HepG2 (cell line): ENCODE results near the gene INTS7. TPM values are rescaled to one million over a fixed set of nuclear protein-coding genes. Genes with fewer than 3 reads are reported as not detected.

ENCODE experiments used
- CBX1 ChIP-seq: IDR thresholded peaks from one replicate; pipeline ENCODE4 v1.6.1; 2016; ENCODE audit warnings: antibody characterized with exemption, low read depth
- CREB1 ChIP-seq, 2 experiments: fragments of 450-650 bp in 1 of 2; IDR thresholded peaks; 2 replicates each; pipeline ENCODE4 v1.6.1; 2016 to 2017; ENCODE audit warnings: control low read depth in 1 of 2, mild to moderate bottlenecking in 1 of 2, missing compliant biosample characterization in 1 of 2, missing genetic modification characterization in 1 of 2
- DPF2 ChIP-seq: sonication (generic); formaldehyde crosslinking; IDR thresholded peaks from 2 replicates; pipeline ENCODE4 v1.4.0; 2020; ENCODE audit warnings: mild to moderate bottlenecking, low read depth, missing genetic modification reagents, borderline replicate concordance
- HMG20A ChIP-seq: IDR thresholded peaks from 2 replicates; pipeline ENCODE4 v1.6.1; 2016; ENCODE audit warnings: borderline replicate concordance
- HNF4G ChIP-seq, 2 experiments: sonication (generic) in 1 of 2; formaldehyde crosslinking in 1 of 2; IDR thresholded peaks; 2 replicates each; pipeline versions ENCODE4 v1.4.0 to v1.6.1; 2011 to 2020; ENCODE audit warnings: borderline replicate concordance in 2 of 2, low read depth in 2 of 2, mild to moderate bottlenecking in 2 of 2, low read length in 1 of 2, missing genetic modification reagents in 1 of 2, moderate library complexity in 1 of 2
- NFIC ChIP-seq: IDR thresholded peaks from 2 replicates; pipeline ENCODE4 v1.6.1; 2012; ENCODE audit warnings: mild to moderate bottlenecking, low read length, inconsistent platforms
- NR2F6 ChIP-seq, 2 experiments: IDR thresholded peaks; 2 replicates each; pipeline ENCODE4 v1.6.1; 2016; ENCODE audit warnings: antibody characterized with exemption in 1 of 2, mild to moderate bottlenecking in 1 of 2
- ONECUT2 ChIP-seq: sonication (generic); formaldehyde crosslinking; IDR thresholded peaks from 2 replicates; pipeline ENCODE4 v1.4.0; 2020; ENCODE audit warnings: missing genetic modification reagents
- PPARG ChIP-seq: conservative IDR thresholded peaks from 2 replicates; pipeline ENCODE4 v1.6.1; 2016; ENCODE audit warnings: missing biosample characterization, missing genetic modification reagents
- RARA ChIP-seq: IDR thresholded peaks from 2 replicates; pipeline ENCODE4 v1.6.1; 2016; ENCODE audit warnings: missing genetic modification reagents, missing compliant biosample characterization
- SALL1 ChIP-seq: sonication (generic); formaldehyde crosslinking; IDR thresholded peaks from 2 replicates; pipeline ENCODE4 v1.8.0; 2022; ENCODE audit warnings: mild to moderate bottlenecking, missing genetic modification reagents
- SKI ChIP-seq: fragments of 450-650 bp; IDR thresholded peaks from one replicate; pipeline ENCODE4 v1.6.1; 2018; ENCODE audit warnings: mild to moderate bottlenecking; ENCODE audit not compliant: partially characterized antibody
- SMC3 ChIP-seq: IDR thresholded peaks from 2 replicates; pipeline ENCODE4 v1.6.1; 2011; ENCODE audit warnings: low read length, improper control_type of control experiment
- SNAI1 ChIP-seq: sonication (generic); formaldehyde crosslinking; IDR thresholded peaks from 2 replicates; pipeline ENCODE4 v1.5.0; 2020; ENCODE audit warnings: mild to moderate bottlenecking, missing genetic modification reagents, borderline replicate concordance
- THAP11 ChIP-seq: IDR thresholded peaks from 2 replicates; pipeline ENCODE4 v1.6.1; 2016; ENCODE audit warnings: missing biosample characterization, missing genetic modification reagents
- ZFP37 ChIP-seq: sonication (generic); formaldehyde crosslinking; IDR thresholded peaks from 2 replicates; pipeline ENCODE4 v1.4.0; 2020; ENCODE audit warnings: missing genetic modification reagents, borderline replicate concordance
- ZFX ChIP-seq: sonication (generic); formaldehyde crosslinking; IDR thresholded peaks from 2 replicates; pipeline ENCODE4 v1.4.0; 2020; ENCODE audit warnings: mild to moderate bottlenecking, low read depth, missing genetic modification reagents, moderate library complexity
- ZFY ChIP-seq: sonication (generic); formaldehyde crosslinking; IDR thresholded peaks from 2 replicates; pipeline ENCODE4 v1.4.0; 2020; ENCODE audit warnings: missing genetic modification reagents
- ZMAT3 ChIP-seq: sonication (generic); formaldehyde crosslinking; conservative IDR thresholded peaks from 2 replicates; pipeline ENCODE4 v1.7.0; 2021; ENCODE audit warnings: missing genetic modification reagents
- ZNF331 ChIP-seq: sonication (generic); formaldehyde crosslinking; IDR thresholded peaks from 2 replicates; pipeline ENCODE4 v1.4.0; 2020; ENCODE audit warnings: missing genetic modification reagents
- ZNF350 ChIP-seq: sonication (generic); formaldehyde crosslinking; IDR thresholded peaks from 2 replicates; pipeline ENCODE4 v1.4.0; 2020; ENCODE audit warnings: mild to moderate bottlenecking, low read depth, missing genetic modification reagents, borderline replicate concordance
- ZSCAN20 ChIP-seq: sonication (generic); formaldehyde crosslinking; IDR thresholded peaks from 2 replicates; pipeline ENCODE4 v1.4.0; 2020; ENCODE audit warnings: missing genetic modification reagents, mild to moderate bottlenecking, borderline replicate concordance
- polyA plus RNA-seq, 8 experiments: library from polyadenylated mRNA; depleted of rRNA in 3 of 8; stranded (reverse) in 7 of 8; unstranded in 1 of 8; fragments of >200 nt; fragmentation: Illumina TruSeq in 4 of 8; extraction: Trizol in 4 of 8; gene quantifications; 2 replicates each; pipeline versions ENCODE4 v1.2.1 to v1.2.3, GENCODE V29; 2011 to 2016; ENCODE audit warnings: low read depth in 4 of 8, missing spikeins in 1 of 8, mixed read lengths in 1 of 8; ENCODE audit not compliant: insufficient read depth in 1 of 8
- total RNA-seq, 5 experiments: library from RNA; depleted of rRNA; stranded (reverse); fragments of >200 nt; fragmentation: Illumina TruSeq; extraction: Trizol; gene quantifications; 2 replicates each; pipeline ENCODE4 v1.2.3, GENCODE V29; 2016; ENCODE audit warnings: low read depth in 1 of 5
- TF ChIP-seq, protein P1 (sequence below): sonication (generic); IDR thresholded peaks from 2 replicates; pipeline ENCODE4 v1.6.1; 2016; ENCODE audit warnings: low read depth, borderline replicate concordance
- TF ChIP-seq, protein P2 (sequence below): sonication (generic); formaldehyde crosslinking; IDR thresholded peaks from 2 replicates; pipeline ENCODE4 v1.4.0; 2020; ENCODE audit warnings: missing genetic modification reagents
- TF ChIP-seq, protein P3 (sequence below): IDR thresholded peaks from 2 replicates; pipeline ENCODE4 v1.6.1; 2016; ENCODE audit warnings: mild to moderate bottlenecking
- TF ChIP-seq, protein P4 (sequence below): sonication (generic); formaldehyde crosslinking; IDR thresholded peaks from 2 replicates; pipeline ENCODE4 v1.8.1; 2023; ENCODE audit warnings: mild to moderate bottlenecking, missing genetic modification reagents, borderline replicate concordance

INTS7 gene
- total and polyA plus RNA-seq, 2 of the 13 experiments (the other 11 are each of a cell fraction or from before 2014, with no cell fraction given) = 18.3 to 22.4 TPM

DNA sequence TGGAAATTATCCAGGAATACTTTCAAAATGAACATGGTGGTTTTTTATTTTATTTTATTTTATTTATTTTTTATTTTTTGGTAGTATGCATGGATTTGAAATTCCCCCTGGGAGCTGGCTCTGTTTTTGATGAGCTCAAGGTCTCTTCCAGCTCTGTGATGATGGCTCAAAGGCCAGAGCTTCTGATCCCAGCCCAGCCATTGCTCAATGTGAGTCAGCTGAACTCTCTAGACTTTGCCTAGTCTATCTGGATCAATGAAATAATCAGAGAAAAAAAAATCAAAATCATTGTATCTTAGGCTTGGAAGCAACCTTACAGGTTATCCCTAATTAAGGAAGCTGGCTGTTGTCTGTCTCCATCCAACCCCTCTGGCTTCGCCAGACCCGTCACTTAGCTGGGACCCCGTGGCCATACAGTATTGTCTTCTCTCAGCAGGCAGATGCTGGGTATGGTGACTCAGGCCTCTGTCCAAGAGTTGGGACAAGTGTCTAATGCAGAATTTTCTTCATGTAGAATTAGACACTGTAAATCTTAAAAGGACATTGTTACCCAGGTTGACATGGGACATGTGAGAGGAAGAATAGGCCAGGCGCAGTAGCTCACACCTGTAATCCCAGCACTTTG lies 114.6 kb downstream of the INTS7 start (continued):
- TF ChIP-seq, protein P1, sequence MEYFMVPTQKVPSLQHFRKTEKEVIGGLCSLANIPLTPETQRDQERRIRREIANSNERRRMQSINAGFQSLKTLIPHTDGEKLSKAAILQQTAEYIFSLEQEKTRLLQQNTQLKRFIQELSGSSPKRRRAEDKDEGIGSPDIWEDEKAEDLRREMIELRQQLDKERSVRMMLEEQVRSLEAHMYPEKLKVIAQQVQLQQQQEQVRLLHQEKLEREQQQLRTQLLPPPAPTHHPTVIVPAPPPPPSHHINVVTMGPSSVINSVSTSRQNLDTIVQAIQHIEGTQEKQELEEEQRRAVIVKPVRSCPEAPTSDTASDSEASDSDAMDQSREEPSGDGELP = peak; percentile 89
- peak; percentile 29; the same call in 1 of the 2 replicates for TF ChIP-seq SMC3
- no peak for TF ChIP-seq ZNF350 (CRISPR knock-in tag)
- peak; percentile 26; the same call in 1 of the 2 replicates for TF ChIP-seq ZFY (CRISPR knock-in tag)
- no peak for TF ChIP-seq ZFP37 (CRISPR knock-in tag)
- peak; percentile 68; the same call in 1 of the 2 replicates for TF ChIP-seq ONECUT2
- TF ChIP-seq PPARG (CRISPR knock-in tag) = peak; percentile 26; the same call in 1 of the 2 replicates
- TF ChIP-seq ZSCAN20 (CRISPR knock-in tag) = 0 out of 2 replicates have a peak, but pooled peaks have one; percentile 80
- TF ChIP-seq SALL1 = peak; percentile 68
- TF ChIP-seq, protein P2, sequence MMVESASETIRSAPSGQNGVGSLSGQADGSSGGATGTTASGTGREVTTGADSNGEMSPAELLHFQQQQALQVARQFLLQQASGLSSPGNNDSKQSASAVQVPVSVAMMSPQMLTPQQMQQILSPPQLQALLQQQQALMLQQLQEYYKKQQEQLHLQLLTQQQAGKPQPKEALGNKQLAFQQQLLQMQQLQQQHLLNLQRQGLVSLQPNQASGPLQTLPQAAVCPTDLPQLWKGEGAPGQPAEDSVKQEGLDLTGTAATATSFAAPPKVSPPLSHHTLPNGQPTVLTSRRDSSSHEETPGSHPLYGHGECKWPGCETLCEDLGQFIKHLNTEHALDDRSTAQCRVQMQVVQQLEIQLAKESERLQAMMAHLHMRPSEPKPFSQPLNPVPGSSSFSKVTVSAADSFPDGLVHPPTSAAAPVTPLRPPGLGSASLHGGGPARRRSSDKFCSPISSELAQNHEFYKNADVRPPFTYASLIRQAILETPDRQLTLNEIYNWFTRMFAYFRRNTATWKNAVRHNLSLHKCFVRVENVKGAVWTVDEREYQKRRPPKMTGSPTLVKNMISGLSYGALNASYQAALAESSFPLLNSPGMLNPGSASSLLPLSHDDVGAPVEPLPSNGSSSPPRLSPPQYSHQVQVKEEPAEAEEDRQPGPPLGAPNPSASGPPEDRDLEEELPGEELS (CRISPR knock-in tag) = 0 out of 2 replicates have a peak, but pooled peaks have one; percentile 30
- no peak for TF ChIP-seq CBX1
- TF ChIP-seq, protein P3, sequence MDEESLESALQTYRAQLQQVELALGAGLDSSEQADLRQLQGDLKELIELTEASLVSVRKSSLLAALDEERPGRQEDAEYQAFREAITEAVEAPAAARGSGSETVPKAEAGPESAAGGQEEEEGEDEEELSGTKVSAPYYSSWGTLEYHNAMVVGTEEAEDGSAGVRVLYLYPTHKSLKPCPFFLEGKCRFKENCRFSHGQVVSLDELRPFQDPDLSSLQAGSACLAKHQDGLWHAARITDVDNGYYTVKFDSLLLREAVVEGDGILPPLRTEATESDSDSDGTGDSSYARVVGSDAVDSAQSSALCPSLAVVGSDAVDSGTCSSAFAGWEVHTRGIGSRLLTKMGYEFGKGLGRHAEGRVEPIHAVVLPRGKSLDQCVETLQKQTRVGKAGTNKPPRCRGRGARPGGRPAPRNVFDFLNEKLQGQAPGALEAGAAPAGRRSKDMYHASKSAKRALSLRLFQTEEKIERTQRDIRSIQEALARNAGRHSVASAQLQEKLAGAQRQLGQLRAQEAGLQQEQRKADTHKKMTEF (CRISPR knock-in tag) = peak; percentile 37; the same call in 1 of the 2 replicates
- peak; percentile 71 for TF ChIP-seq DPF2 (CRISPR knock-in tag)
- TF ChIP-seq, protein P4, sequence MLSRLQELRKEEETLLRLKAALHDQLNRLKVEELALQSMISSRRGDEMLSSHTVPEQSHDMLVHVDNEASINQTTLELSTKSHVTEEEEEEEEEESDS (CRISPR knock-in tag) = no peak
- peak; percentile 29; the same call in 1 of the 2 replicates for TF ChIP-seq RARA (CRISPR knock-in tag)
- TF ChIP-seq ZFX (CRISPR knock-in tag) = 0 out of 2 replicates have a peak, but pooled peaks have one; percentile 29
- TF ChIP-seq SNAI1 (CRISPR knock-in tag) = 0 out of 2 replicates have a peak, but pooled peaks have one; percentile 43
- peak; percentile 73 for TF ChIP-seq SKI
- 0 out of 2 replicates have a peak, but pooled peaks have one; percentile 42 for TF ChIP-seq ZMAT3 (CRISPR knock-in tag)
- TF ChIP-seq NR2F6 (IDR thresholded peaks at IDR 0.05) = 0 out of 2 replicates have a peak, but pooled peaks have one; percentile 5
- TF ChIP-seq NR2F6 (CRISPR knock-in tag; IDR thresholded peaks at IDR 0.05) = peak; percentile 62; the same call in 1 of the 2 replicates
- TF ChIP-seq HNF4G (IDR thresholded peaks at IDR 0.05; ENCODE audit: borderline replicate concordance, low read depth, low read length) = peak; percentile 88
- no peak for TF ChIP-seq HNF4G (CRISPR knock-in tag; IDR thresholded peaks at IDR 0.05; ENCODE audit: borderline replicate concordance, low read depth)
- peak; percentile 64; the same call in 1 of the 2 replicates for TF ChIP-seq ZNF331
- peak; percentile 65; the same call in 1 of the 2 replicates for TF ChIP-seq NFIC
- TF ChIP-seq HMG20A = 0 out of 2 replicates have a peak, but pooled peaks have one; percentile 9
- TF ChIP-seq CREB1 (IDR thresholded peaks at IDR 0.05) = no peak
- no peak for TF ChIP-seq CREB1 (CRISPR knock-in tag; IDR thresholded peaks at IDR 0.05)
- TF ChIP-seq THAP11 (CRISPR knock-in tag) = no peak
